Activated CD8-positive, alpha-beta T cell treated with anti-CD3 and anti-CD28 coated beads for 36 hours (primary cell): ENCODE measurements around the gene HCK. TPM values are rescaled to one million over a fixed set of nuclear protein-coding genes. Genes with fewer than 3 reads are reported as not detected.

Experiments
- ATAC-seq: fragments of 200-7000 bp; cut with Tn5 transposase; one replicate; pipeline ENCODE4 v1.10.0; 2021; ENCODE audit warnings: mild to moderate bottlenecking, moderate library complexity
- CTCF ChIA-PET: fragments of 350-600 bp; sonication (Branson Sonifier 250); formaldehyde crosslinking; loops from one replicate; lab custom pipeline; 2021; ENCODE audit warnings: antibody characterized with exemption; lab: Charles Lee
- POLR2A ChIA-PET: fragments of 350-600 bp; sonication (Branson Sonifier 250); formaldehyde crosslinking; loops from one replicate; lab custom pipeline; 2021; ENCODE audit warnings: antibody characterized with exemption; lab: Charles Lee
- DNase-seq: peaks from one replicate; pipeline ENCODE4 v3.0.0-alpha.2; 2020
- H3K27ac Mint-ChIP-seq: one replicate; pipeline ENCODE4 v1.8.0; 2021; ENCODE audit warnings: mild to moderate bottlenecking, mixed read lengths
- H3K27me3 Mint-ChIP-seq: one replicate; pipeline ENCODE4 v1.8.0; 2021; ENCODE audit warnings: mixed read lengths
- H3K36me3 Mint-ChIP-seq: one replicate; pipeline ENCODE4 v1.8.0; 2021; ENCODE audit warnings: low read depth, mixed read lengths
- H3K4me1 Mint-ChIP-seq: one replicate; pipeline ENCODE4 v1.8.0; 2021; ENCODE audit warnings: low read depth, mixed read lengths
- H3K4me3 Mint-ChIP-seq: one replicate; pipeline ENCODE4 v1.8.0; 2021; ENCODE audit warnings: mild to moderate bottlenecking, moderate library complexity, mixed read lengths
- H3K9me3 Mint-ChIP-seq: one replicate; pipeline ENCODE4 v1.8.0; 2021; ENCODE audit warnings: mixed read lengths
- CTCF ChIP-seq: fragments of 200-600 bp; IDR thresholded peaks from one replicate; pipeline ENCODE4 v1.8.0; 2022; ENCODE audit warnings: antibody characterized with exemption, mild to moderate bottlenecking
- intact Hi-C: fragments of 100-400 bp; cut with micrococcal nuclease; formaldehyde crosslinking; loops from one replicate; pipeline ENCODE4 v1.10.0; 2022
- total RNA-seq, 2 experiments: library from RNA; stranded (reverse); gene quantifications; one replicate each; pipeline ENCODE4 v1.2.3, GENCODE V29; 2021

The HCK gene
- total RNA-seq, 2 experiments from 2014 or later = not detected

GRCh38 chr20:32006841-32007786 lies 44.9 kb upstream of the HCK start:
- H3K4me1 Mint-ChIP-seq = no peaks in the 10 kb centered on the region
- H3K36me3 Mint-ChIP-seq = no peaks in the 10 kb centered on the region
- H3K4me3 Mint-ChIP-seq = no peak overlapping the region
- ChIA-PET CTCF (interaction anchor here (0.8 to 2.3 kb wide), 2 partner anchors 24 to 55 kb away, joined by 4 to 9 read pairs; partner anchors contain the start of gene PDRG1), POLR2A (interaction anchor here (0.5 kb wide), 1 partner anchor 59 kb away, joined by 3 read pairs; no protein-coding TSS in a partner anchor)
- H3K27ac Mint-ChIP-seq = no peak overlapping the region
- intact Hi-C loops = no loop called here
- H3K27me3 Mint-ChIP-seq = peaks cover 1% of the 10 kb centered on the region
- TF ChIP-seq CTCF = no peak
- no peak for ATAC-seq
- no peak for DNase-seq
- no peaks in the 10 kb centered on the region for H3K9me3 Mint-ChIP-seq

- TF ChIP-seq CTCF = no peak
- ATAC-seq (no peak), DNase-seq (no peak)
- Mint-ChIP-seq H3K4me3 (no peak overlapping the region), H3K4me1 (no peaks in the 10 kb centered on the region), H3K36me3 (no peaks in the 10 kb centered on the region), H3K9me3 (no peaks in the 10 kb centered on the region), H3K27ac (no peak overlapping the region), H3K27me3 (peaks cover 1% of the 10 kb centered on the region)
- POLR2A ChIA-PET = interaction anchor here (0.5 kb wide), 1 partner anchor 60 kb away, joined by 3 read pairs; no protein-coding TSS in a partner anchor
- intact Hi-C loops = no loop called here
- CTCF ChIA-PET = interaction anchor here (0.8 to 2.3 kb wide), 2 partner anchors 23 to 56 kb away, joined by 4 to 9 read pairs; partner anchors contain the start of gene PDRG1
Observed at GRCh38 chr20:32007787-32008616, 44.0 kb upstream of the HCK start.

- DNase-seq = no peak
- Mint-ChIP-seq H3K4me1 (no peaks in the 10 kb centered on the region), H3K4me3 (no peak overlapping the region), H3K27me3 (peaks cover 4% of the 10 kb centered on the region), H3K36me3 (no peaks in the 10 kb centered on the region), H3K9me3 (no peaks in the 10 kb centered on the region), H3K27ac (no peak overlapping the region)
- intact Hi-C loops = no loop called here
- TF ChIP-seq CTCF = no peak
- ChIA-PET POLR2A (no interaction called here), CTCF (interaction anchor here (1.0 kb wide), 1 partner anchor 92 kb away, joined by 3 read pairs; no protein-coding TSS in a partner anchor)
- no peak for ATAC-seq
Observed at GRCh38 chr20:32009564-32009963, 42.5 kb upstream of the HCK start.

GRCh38 chr20:32010101-32010500 lies 41.9 kb upstream of the HCK start, which contains the start of gene CCM2L:
Gene CCM2L, plus strand, starts transcription at chr20:32010438. Its CDS starts 17 bp downstream, at chr20:32010455.
- no peak within 1 kb of the TSS for H3K27ac Mint-ChIP-seq
- CTCF ChIA-PET = interaction anchor here (1.0 kb wide), 1 partner anchor 92 kb away, joined by 3 read pairs; no protein-coding TSS in a partner anchor
- H3K4me3 Mint-ChIP-seq = no peak within 1 kb of the TSS
- POLR2A ChIA-PET = no interaction called here
- no peaks in the 10 kb centered on the region for H3K36me3 Mint-ChIP-seq
- H3K9me3 Mint-ChIP-seq = no peaks in the 10 kb centered on the region
- ATAC-seq (no peak), DNase-seq (no peak)
- H3K4me1 Mint-ChIP-seq = no peaks in the 10 kb centered on the region
- no peak for TF ChIP-seq CTCF
- intact Hi-C loops = no loop called here
- H3K27me3 Mint-ChIP-seq = peaks cover 8% of the 10 kb centered on the region
